Bladder microvascular endothelial cell (primary cell): ENCODE results near the gene AP1S3. TPM values are rescaled to one million over a fixed set of nuclear protein-coding genes. Genes with fewer than 3 reads are reported as not detected.

Experiments used
- total RNA-seq: library from RNA; depleted of rRNA; stranded (reverse); fragments of >200 nt; gene quantifications from 2 replicates; pipeline ENCODE4 v1.2.3, GENCODE V29; 2014

The AP1S3 gene
- 2.3 and 5.7 TPM in 2 replicates for total RNA-seq

DNA sequence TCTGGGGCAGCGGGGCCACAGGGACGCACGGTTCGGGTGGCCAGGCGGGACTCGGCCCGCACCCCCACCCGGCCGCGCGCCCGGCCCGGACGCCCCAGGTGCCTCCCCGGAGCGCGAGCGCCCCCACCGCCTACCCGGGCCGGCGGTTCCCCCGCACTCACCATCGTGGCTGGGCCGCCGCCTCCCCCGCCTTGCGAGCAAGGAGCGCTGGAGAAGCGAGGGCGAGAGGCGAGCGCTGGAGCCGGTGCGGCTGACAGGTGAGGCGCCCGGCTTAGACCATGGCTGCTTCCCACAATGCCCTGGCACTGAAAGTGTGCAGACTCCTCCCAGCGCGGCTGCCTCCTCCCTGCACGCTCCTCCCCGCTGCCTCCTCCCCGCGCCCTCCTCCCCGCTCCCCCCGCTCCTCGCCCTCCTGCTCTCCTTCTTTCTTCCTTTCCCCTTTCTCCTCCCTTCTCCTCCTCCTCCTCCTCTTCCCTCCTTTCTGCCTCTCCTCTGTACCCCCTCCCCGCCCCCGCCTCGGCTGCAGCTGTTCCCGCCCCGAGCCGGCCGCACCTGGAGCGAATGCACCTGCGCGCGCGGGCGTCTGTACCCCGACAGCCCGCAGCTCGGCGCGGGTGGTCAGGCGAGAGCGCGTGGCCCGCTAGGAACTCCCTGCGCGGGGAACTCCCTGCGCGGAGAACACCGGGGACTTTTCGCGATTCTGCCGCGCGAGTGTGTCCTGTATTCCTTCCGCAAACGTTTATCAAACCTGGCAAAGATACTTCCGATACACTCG, at the start of gene AP1S3:
TSS of gene AP1S3 (minus strand) at position 296 of the 775 bp plus-strand sequence. CDS start at position 164, 132 bp downstream.

Other genes starting within 250 kb of the AP1S3 start
- gene SCG2, start 235.2 kb downstream of the AP1S3 start, total RNA-seq: 0.38 TPM in 1 of 2 replicates, not detected in the other
- gene WDFY1, start 107.8 kb upstream of the AP1S3 start, total RNA-seq: 94.9 and 161 TPM in 2 replicates
- 24.4 and 26.8 TPM in 2 replicates for gene MRPL44, start 119.9 kb upstream of the AP1S3 start, total RNA-seq
- gene SERPINE2, start 201.7 kb upstream of the AP1S3 start, total RNA-seq: 7.4 and 17.6 TPM in 2 replicates